ENCODE measurements around the gene BAHD1.

- TF ChIP-seq, protein P1, sequence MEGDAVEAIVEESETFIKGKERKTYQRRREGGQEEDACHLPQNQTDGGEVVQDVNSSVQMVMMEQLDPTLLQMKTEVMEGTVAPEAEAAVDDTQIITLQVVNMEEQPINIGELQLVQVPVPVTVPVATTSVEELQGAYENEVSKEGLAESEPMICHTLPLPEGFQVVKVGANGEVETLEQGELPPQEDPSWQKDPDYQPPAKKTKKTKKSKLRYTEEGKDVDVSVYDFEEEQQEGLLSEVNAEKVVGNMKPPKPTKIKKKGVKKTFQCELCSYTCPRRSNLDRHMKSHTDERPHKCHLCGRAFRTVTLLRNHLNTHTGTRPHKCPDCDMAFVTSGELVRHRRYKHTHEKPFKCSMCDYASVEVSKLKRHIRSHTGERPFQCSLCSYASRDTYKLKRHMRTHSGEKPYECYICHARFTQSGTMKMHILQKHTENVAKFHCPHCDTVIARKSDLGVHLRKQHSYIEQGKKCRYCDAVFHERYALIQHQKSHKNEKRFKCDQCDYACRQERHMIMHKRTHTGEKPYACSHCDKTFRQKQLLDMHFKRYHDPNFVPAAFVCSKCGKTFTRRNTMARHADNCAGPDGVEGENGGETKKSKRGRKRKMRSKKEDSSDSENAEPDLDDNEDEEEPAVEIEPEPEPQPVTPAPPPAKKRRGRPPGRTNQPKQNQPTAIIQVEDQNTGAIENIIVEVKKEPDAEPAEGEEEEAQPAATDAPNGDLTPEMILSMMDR (IDR thresholded peaks at IDR 0.05 in 4 of 5, conservative IDR thresholded peaks at IDR 0.05 in 1 of 5) = no peak
- no peak for TF ChIP-seq POLR2A (IDR thresholded peaks at IDR 0.05)
Observed at GRCh38 chr15:40467261-40467615, 26.5 kb downstream of the BAHD1 start.

Data from gastrocnemius medialis (tissue), 4 donors.